HEK293 (cell line): ENCODE results near the gene GOLT1A.

Experiments used
- CTCF ChIA-PET: fragments of 350-600 bp; formaldehyde crosslinking; extraction: SDS; loops from one replicate; lab custom pipeline; 2021; ENCODE audit warnings: antibody characterized with exemption; lab: Yijun Ruan, JAX
- POLR2A ChIA-PET: fragments of 300-600 bp; formaldehyde crosslinking; extraction: SDS; loops from one replicate; lab custom pipeline; 2020; ENCODE audit warnings: antibody characterized with exemption, inconsistent platforms; lab: Yijun Ruan, JAX
- H3K27ac ChIP-seq: fragments of 200-500 bp; sonication (Bioruptor generic); 2 replicates; pipeline ENCODE4 v1.5.1; 2014; ENCODE audit warnings: low read depth, low read length, control low read depth, inconsistent platforms; ENCODE audit errors: extremely low read depth
- H3K36me3 ChIP-seq, 2 experiments: fragments of 200-500 bp in 1 of 2; sonication (Bioruptor generic) in 1 of 2; 1 replicate in 1 of 2; 2 replicates in 1 of 2; pipeline ENCODE4 v1.5.1; 2014 to 2017; ENCODE audit warnings: inconsistent platforms in 2 of 2, low read length in 2 of 2; ENCODE audit not compliant: control insufficient read depth in 2 of 2, insufficient read depth in 1 of 2
- H3K4me1 ChIP-seq: fragments of 200-500 bp; sonication (Bioruptor generic); 2 replicates; pipeline ENCODE4 v1.5.1; 2014; ENCODE audit warnings: mild to moderate bottlenecking, low read length, inconsistent platforms; ENCODE audit not compliant: control insufficient read depth, insufficient read depth
- H3K4me3 ChIP-seq: 2 replicates; pipeline ENCODE4 v1.5.1; 2011; ENCODE audit warnings: low read depth, mild to moderate bottlenecking, control low read depth, low read length, moderate library complexity
- H3K9me3 ChIP-seq: fragments of 200-500 bp; sonication (Bioruptor generic); 2 replicates; pipeline ENCODE4 v1.5.1; 2014; ENCODE audit warnings: low read depth, low read length, inconsistent platforms; ENCODE audit not compliant: control insufficient read depth, insufficient read depth
- AEBP2 ChIP-seq: fragments of 450-650 bp; formaldehyde crosslinking; IDR thresholded peaks from 2 replicates; pipeline ENCODE4 v1.5.1; 2016; ENCODE audit warnings: missing biosample characterization, missing genetic modification characterization, borderline replicate concordance
- KLF8 ChIP-seq: fragments of 450-650 bp; formaldehyde crosslinking; IDR thresholded peaks from 2 replicates; pipeline ENCODE4 v1.5.1; 2016; ENCODE audit warnings: missing biosample characterization, missing genetic modification characterization
- REPIN1 ChIP-seq: fragments of 450-650 bp; formaldehyde crosslinking; IDR thresholded peaks from 2 replicates; pipeline ENCODE4 v1.5.1; 2017; ENCODE audit warnings: missing biosample characterization, missing genetic modification characterization, low read depth
- ZBTB10 ChIP-seq: fragments of 450-650 bp; formaldehyde crosslinking; IDR thresholded peaks from 2 replicates; pipeline ENCODE4 v1.5.1; 2016; ENCODE audit warnings: missing biosample characterization, missing genetic modification characterization
- ZFHX2 ChIP-seq: fragments of 450-650 bp; formaldehyde crosslinking; conservative IDR thresholded peaks from 2 replicates; pipeline ENCODE4 v1.5.1; 2016; ENCODE audit warnings: missing biosample characterization, missing genetic modification characterization
- ZFP41 ChIP-seq: fragments of 450-650 bp; formaldehyde crosslinking; IDR thresholded peaks from 2 replicates; pipeline ENCODE4 v1.5.1; 2016; ENCODE audit warnings: missing biosample characterization, missing genetic modification characterization, borderline replicate concordance
- ZNF114 ChIP-seq: fragments of 450-650 bp; formaldehyde crosslinking; IDR thresholded peaks from 2 replicates; pipeline ENCODE4 v1.5.0; 2017; ENCODE audit warnings: missing biosample characterization, missing genetic modification characterization
- ZNF175 ChIP-seq: fragments of 450-650 bp; formaldehyde crosslinking; IDR thresholded peaks from 2 replicates; pipeline ENCODE4 v1.5.1; 2016; ENCODE audit warnings: missing biosample characterization, missing genetic modification characterization
- ZNF311 ChIP-seq: fragments of 450-650 bp; formaldehyde crosslinking; IDR thresholded peaks from 2 replicates; pipeline ENCODE4 v1.5.1; 2017; ENCODE audit warnings: missing biosample characterization, missing genetic modification characterization, borderline replicate concordance
- ZNF37A ChIP-seq: fragments of 450-650 bp; IDR thresholded peaks from 2 replicates; pipeline ENCODE4 v1.5.1; 2018; ENCODE audit warnings: missing biosample characterization, missing genetic modification characterization
- ZNF510 ChIP-seq: fragments of 450-650 bp; formaldehyde crosslinking; IDR thresholded peaks from 2 replicates; pipeline ENCODE4 v1.5.1; 2018; ENCODE audit warnings: mild to moderate bottlenecking, missing genetic modification characterization, missing biosample characterization; ENCODE audit not compliant: insufficient replicate concordance
- ZNF544 ChIP-seq: fragments of 450-650 bp; formaldehyde crosslinking; IDR thresholded peaks from 2 replicates; pipeline ENCODE4 v1.5.0; 2017; ENCODE audit warnings: missing biosample characterization, missing genetic modification characterization
- ZNF571 ChIP-seq: fragments of 450-650 bp; formaldehyde crosslinking; IDR thresholded peaks from 2 replicates; pipeline ENCODE4 v1.5.0; 2017; ENCODE audit warnings: missing biosample characterization, missing genetic modification characterization
- ZNF626 ChIP-seq: fragments of 450-650 bp; sonication (Bioruptor Pico); formaldehyde crosslinking; IDR thresholded peaks from 2 replicates; pipeline ENCODE4 v1.5.1; 2018; ENCODE audit warnings: missing biosample characterization, missing genetic modification characterization, inconsistent platforms
- ZNF830 ChIP-seq: fragments of 450-650 bp; IDR thresholded peaks from 2 replicates; pipeline ENCODE4 v1.5.0; 2018; ENCODE audit warnings: missing biosample characterization, missing genetic modification characterization, low read depth, mild to moderate bottlenecking, moderate library complexity
- ZSCAN30 ChIP-seq: fragments of 450-650 bp; IDR thresholded peaks from 2 replicates; pipeline ENCODE4 v1.5.1; 2018; ENCODE audit warnings: missing biosample characterization, mild to moderate bottlenecking, missing genetic modification characterization, moderate library complexity
- TF ChIP-seq, protein P1 (sequence below): fragments of 450-650 bp; formaldehyde crosslinking; IDR thresholded peaks from 2 replicates; pipeline ENCODE4 v1.5.1; 2016; ENCODE audit warnings: missing biosample characterization, missing genetic modification characterization
- TF ChIP-seq, protein P2 (sequence below): fragments of 450-650 bp; formaldehyde crosslinking; IDR thresholded peaks from 2 replicates; pipeline ENCODE4 v1.5.1; 2017; ENCODE audit warnings: missing biosample characterization, missing genetic modification characterization
- TF ChIP-seq, protein P3 (sequence below): fragments of 450-650 bp; formaldehyde crosslinking; IDR thresholded peaks from 2 replicates; pipeline ENCODE4 v1.5.1; 2016; ENCODE audit warnings: missing biosample characterization, missing genetic modification characterization

The GOLT1A gene

GRCh38 chr1:204241914-204242313 is 28.1 kb upstream of the GOLT1A start:
- ChIA-PET CTCF (interaction anchor here (0.6 to 1.6 kb wide), 3 partner anchors 17 to 75 kb away, joined by 3 to 5 read pairs (median 3); no protein-coding TSS in a partner anchor), POLR2A (no interaction called here)

DNA sequence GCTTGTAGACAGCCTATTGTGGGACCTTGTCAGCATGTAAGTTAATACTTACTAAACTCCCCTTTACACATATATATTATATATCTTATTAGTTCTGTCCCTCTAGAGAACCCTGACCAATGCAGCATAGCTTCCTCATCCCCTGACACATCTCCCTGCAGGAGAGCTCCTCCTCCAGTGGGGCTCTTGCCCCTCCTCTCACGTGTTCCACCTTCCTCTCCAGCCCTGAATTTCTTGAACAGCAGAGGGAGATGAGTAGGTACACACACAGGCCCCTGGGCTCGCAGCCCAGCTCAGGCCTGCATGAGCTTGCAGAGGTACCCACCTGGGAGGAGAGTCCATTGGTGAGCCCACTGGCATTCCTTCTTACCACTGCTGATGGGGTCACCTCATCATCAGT is 27.3 kb upstream of the GOLT1A start:
- no peaks in the 10 kb centered on the region for H3K4me1 ChIP-seq
- POLR2A ChIA-PET: no interaction called here
- no peaks in the 10 kb centered on the region for H3K9me3 ChIP-seq
- CTCF ChIA-PET: interaction anchor here (0.6 to 1.6 kb wide), 6 partner anchors 17 to 1130 kb away, joined by 3 to 5 read pairs (median 3); no protein-coding TSS in a partner anchor
- TF ChIP-seq ZBTB10 (tag by site-specific recombination) (no peak), ZNF510 (tag by site-specific recombination) (no peak)
- TF ChIP-seq, all 188 proteins: peak for 0
- H3K27ac ChIP-seq: no peak overlapping the region
- H3K4me3 ChIP-seq: no peak overlapping the region
- H3K36me3 ChIP-seq: no peaks in the 10 kb centered on the region

More at GRCh38 chr1:204241914-204242313, 28.1 kb upstream of the GOLT1A start:
- no peaks in the 10 kb centered on the region for H3K9me3 ChIP-seq
- H3K36me3 ChIP-seq: no peaks in the 10 kb centered on the region
- no peak overlapping the region for H3K27ac ChIP-seq
- TF ChIP-seq ZNF37A (tag by site-specific recombination) (no peak), ZNF544 (tag by site-specific recombination) (no peak), AEBP2 (tag by site-specific recombination) (no peak), ZFHX2 (no peak), REPIN1 (no peak)
- TF ChIP-seq, protein P1, sequence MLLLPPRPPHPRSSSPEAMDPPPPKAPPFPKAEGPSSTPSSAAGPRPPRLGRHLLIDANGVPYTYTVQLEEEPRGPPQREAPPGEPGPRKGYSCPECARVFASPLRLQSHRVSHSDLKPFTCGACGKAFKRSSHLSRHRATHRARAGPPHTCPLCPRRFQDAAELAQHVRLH: no peak
- TF ChIP-seq, protein P2, sequence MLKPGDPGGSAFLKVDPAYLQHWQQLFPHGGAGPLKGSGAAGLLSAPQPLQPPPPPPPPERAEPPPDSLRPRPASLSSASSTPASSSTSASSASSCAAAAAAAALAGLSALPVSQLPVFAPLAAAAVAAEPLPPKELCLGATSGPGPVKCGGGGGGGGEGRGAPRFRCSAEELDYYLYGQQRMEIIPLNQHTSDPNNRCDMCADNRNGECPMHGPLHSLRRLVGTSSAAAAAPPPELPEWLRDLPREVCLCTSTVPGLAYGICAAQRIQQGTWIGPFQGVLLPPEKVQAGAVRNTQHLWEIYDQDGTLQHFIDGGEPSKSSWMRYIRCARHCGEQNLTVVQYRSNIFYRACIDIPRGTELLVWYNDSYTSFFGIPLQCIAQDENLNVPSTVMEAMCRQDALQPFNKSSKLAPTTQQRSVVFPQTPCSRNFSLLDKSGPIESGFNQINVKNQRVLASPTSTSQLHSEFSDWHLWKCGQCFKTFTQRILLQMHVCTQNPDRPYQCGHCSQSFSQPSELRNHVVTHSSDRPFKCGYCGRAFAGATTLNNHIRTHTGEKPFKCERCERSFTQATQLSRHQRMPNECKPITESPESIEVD: no peak
- TF ChIP-seq, all 188 proteins: peak for 0
- Histone ChIP-seq H3K4me1 (no peaks in the 10 kb centered on the region), H3K4me3 (no peak overlapping the region)

GRCh38 chr1:204240233-204240632 is 26.4 kb upstream of the GOLT1A start:
- ChIA-PET CTCF (interaction anchor here (0.6 to 1.1 kb wide), 3 partner anchors 18 to 1129 kb away, joined by 3 read pairs; no protein-coding TSS in a partner anchor), POLR2A (no interaction called here)
- H3K4me1 ChIP-seq: no peaks in the 10 kb centered on the region
- H3K9me3 ChIP-seq: no peaks in the 10 kb centered on the region
- H3K36me3 ChIP-seq: no peaks in the 10 kb centered on the region
- no peak overlapping the region for H3K4me3 ChIP-seq
- H3K27ac ChIP-seq: no peak overlapping the region
- TF ChIP-seq ZNF175: no peak
- TF ChIP-seq ZNF830: no peak
- TF ChIP-seq, protein P3, sequence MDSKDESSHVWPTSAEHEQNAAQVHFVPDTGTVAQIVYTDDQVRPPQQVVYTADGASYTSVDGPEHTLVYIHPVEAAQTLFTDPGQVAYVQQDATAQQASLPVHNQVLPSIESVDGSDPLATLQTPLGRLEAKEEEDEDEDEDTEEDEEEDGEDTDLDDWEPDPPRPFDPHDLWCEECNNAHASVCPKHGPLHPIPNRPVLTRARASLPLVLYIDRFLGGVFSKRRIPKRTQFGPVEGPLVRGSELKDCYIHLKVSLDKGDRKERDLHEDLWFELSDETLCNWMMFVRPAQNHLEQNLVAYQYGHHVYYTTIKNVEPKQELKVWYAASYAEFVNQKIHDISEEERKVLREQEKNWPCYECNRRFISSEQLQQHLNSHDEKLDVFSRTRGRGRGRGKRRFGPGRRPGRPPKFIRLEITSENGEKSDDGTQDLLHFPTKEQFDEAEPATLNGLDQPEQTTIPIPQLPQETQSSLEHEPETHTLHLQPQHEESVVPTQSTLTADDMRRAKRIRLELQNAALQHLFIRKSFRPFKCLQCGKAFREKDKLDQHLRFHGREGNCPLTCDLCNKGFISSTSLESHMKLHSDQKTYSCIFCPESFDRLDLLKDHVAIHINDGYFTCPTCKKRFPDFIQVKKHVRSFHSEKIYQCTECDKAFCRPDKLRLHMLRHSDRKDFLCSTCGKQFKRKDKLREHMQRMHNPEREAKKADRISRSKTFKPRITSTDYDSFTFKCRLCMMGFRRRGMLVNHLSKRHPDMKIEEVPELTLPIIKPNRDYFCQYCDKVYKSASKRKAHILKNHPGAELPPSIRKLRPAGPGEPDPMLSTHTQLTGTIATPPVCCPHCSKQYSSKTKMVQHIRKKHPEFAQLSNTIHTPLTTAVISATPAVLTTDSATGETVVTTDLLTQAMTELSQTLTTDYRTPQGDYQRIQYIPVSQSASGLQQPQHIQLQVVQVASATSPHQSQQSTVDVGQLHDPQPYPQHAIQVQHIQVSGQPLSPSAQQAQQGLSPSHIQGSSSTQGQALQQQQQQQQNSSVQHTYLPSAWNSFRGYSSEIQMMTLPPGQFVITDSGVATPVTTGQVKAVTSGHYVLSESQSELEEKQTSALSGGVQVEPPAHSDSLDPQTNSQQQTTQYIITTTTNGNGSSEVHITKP (tag by site-specific recombination): no peak
- no peak for TF ChIP-seq ZFP41 (tag by site-specific recombination)
- no peak for TF ChIP-seq ZSCAN30 (tag by site-specific recombination)
- TF ChIP-seq ZNF626 (tag by site-specific recombination): no peak
- no peak for TF ChIP-seq ZNF311 (tag by site-specific recombination)
- no peak for TF ChIP-seq KLF8 (tag by site-specific recombination)
- no peak for TF ChIP-seq ZNF114
- no peak for TF ChIP-seq ZNF571 (tag by site-specific recombination)
